ENCODE results near the gene DGKH.

Gene DGKH

DNA sequence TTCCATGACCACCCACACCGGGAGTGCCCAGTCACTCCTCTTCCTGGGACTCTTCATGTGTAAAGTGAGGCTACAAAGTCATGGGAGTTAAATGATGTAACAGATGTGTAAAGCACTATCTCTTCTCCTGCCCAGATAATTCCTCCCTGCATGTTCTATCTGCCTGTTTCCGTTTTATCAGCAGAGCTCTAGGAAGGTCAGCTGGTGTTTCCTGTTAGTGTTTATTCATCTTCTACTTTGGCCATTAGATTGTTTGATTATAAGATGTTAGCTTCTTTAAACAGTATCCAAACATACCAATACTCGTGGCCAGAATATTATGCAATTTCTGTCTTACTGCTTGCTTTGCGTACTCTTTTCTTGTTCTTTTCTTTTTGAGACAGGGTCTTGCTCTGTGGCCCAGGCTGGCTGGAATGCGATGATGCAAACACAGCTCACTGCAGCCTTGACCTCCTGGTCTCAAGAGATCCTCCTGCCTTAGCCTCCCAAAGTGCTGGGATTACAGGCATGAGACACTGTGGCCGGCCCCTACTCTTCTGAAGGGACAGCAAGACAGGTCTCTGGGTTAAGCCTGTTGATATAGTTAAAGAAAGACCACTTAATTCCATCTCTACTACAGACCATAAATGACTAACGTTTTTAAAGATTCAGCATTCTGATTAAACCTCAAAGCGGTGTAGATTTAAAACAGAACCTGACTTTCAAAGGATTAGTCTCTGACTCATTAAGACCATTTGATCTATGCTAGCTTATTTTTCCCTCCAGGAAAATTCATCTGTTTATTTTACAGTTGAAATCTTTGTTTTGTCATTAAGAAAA lies 126.1 kb downstream of the DGKH start:
- Histone ChIP-seq H3K4me3 (ENCODE audit: low read length) (no peak overlapping the region), H3K9ac (ENCODE audit: low read length) (no peak overlapping the region), H3K27ac (ENCODE audit: low read length) (no peak overlapping the region), H4K20me1 (ENCODE audit: insufficient read depth, low read length) (no peaks in the 10 kb centered on the region), H3K9me3 (ENCODE audit: insufficient read depth, low read length) (no peaks in the 10 kb centered on the region), H3K79me2 (ENCODE audit: low read length) (no peaks in the 10 kb centered on the region), H3K36me3 (replicated peaks; ENCODE audit: low read depth, low read length) (no peaks in the 10 kb centered on the region), H2AFZ (ENCODE audit: low read depth, low read length) (no peak overlapping the region), H3K4me2 (ENCODE audit: low read length) (no peak overlapping the region), H3K27me3 (ENCODE audit: low read depth, low read length) (no peaks in the 10 kb centered on the region), H3K4me1 (ENCODE audit: low read length) (no peaks in the 10 kb centered on the region)
- TF ChIP-seq CTCF (IDR thresholded peaks at IDR 0.05; ENCODE audit: low read depth, low read length) (no peak), EZH2phosphoT487 (IDR thresholded peaks at IDR 0.05; ENCODE audit: low read depth) (no peak)

DNA sequence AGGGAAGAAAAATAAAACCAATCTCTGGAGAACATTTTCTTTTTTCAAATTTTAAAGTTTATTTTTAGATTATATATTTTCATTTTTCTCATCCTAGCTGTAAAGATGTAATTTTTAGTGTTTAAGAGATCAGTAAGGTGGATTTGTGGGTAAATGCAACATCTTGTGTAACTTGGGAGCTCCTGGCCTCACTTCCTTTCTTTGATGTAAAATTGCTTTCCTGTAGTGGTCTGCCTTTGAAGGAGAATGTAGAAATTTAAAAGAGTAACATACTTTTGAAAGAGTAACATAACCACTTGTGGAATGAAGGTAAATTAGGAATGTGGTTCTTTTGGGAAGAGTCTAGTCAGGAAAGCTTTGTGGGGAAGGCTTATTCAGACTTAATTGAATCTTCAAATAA lies 127.8 kb downstream of the DGKH start:
- H3K79me2 ChIP-seq (ENCODE audit: low read length), result no peaks in the 10 kb centered on the region
- no peak overlapping the region for H2AFZ ChIP-seq (ENCODE audit: low read depth, low read length)
- no peaks in the 10 kb centered on the region for H3K4me1 ChIP-seq (ENCODE audit: low read length)
- H3K27ac ChIP-seq (ENCODE audit: low read length), result no peak overlapping the region
- H3K36me3 ChIP-seq (replicated peaks; ENCODE audit: low read depth, low read length), result no peaks in the 10 kb centered on the region
- TF ChIP-seq CTCF (IDR thresholded peaks at IDR 0.05; ENCODE audit: low read depth, low read length) (no peak), EZH2phosphoT487 (IDR thresholded peaks at IDR 0.05; ENCODE audit: low read depth) (no peak)
- no peaks in the 10 kb centered on the region for H3K27me3 ChIP-seq (ENCODE audit: low read depth, low read length)
- no peaks in the 10 kb centered on the region for H4K20me1 ChIP-seq (ENCODE audit: insufficient read depth, low read length)
- H3K9me3 ChIP-seq (ENCODE audit: insufficient read depth, low read length), result no peaks in the 10 kb centered on the region
- no peak overlapping the region for H3K4me2 ChIP-seq (ENCODE audit: low read length)
- no peak overlapping the region for H3K4me3 ChIP-seq (ENCODE audit: low read length)
- H3K9ac ChIP-seq (ENCODE audit: low read length), result no peak overlapping the region

DNA sequence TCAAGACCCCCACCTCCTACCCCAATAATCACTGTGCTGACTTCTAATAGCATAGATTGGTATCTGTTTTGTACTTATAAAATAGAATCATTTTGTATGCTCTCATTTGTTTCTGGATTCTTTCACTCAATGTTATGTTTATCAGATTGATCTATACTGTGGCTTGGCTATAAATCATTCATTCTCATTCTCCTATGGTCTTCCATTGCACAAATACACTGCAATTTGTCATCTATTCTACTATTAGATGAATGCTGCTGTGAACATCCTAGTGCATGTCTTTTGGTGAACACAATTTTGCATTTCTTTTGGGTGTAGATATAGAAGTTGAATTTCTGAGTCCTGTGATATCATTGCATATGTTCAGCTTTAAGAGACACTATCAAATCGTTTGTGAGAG lies 128.7 kb downstream of the DGKH start:
- H3K79me2 ChIP-seq (ENCODE audit: low read length), result no peaks in the 10 kb centered on the region
- no peak overlapping the region for H3K4me3 ChIP-seq (ENCODE audit: low read length)
- TF ChIP-seq EZH2phosphoT487 (IDR thresholded peaks at IDR 0.05; ENCODE audit: low read depth) (no peak), CTCF (IDR thresholded peaks at IDR 0.05; ENCODE audit: low read depth, low read length) (no peak)
- H3K27ac ChIP-seq (ENCODE audit: low read length), result no peak overlapping the region
- H3K36me3 ChIP-seq (replicated peaks; ENCODE audit: low read depth, low read length), result no peaks in the 10 kb centered on the region
- no peaks in the 10 kb centered on the region for H3K9me3 ChIP-seq (ENCODE audit: insufficient read depth, low read length)
- H3K27me3 ChIP-seq (ENCODE audit: low read depth, low read length), result no peaks in the 10 kb centered on the region
- no peak overlapping the region for H2AFZ ChIP-seq (ENCODE audit: low read depth, low read length)
- H3K9ac ChIP-seq (ENCODE audit: low read length), result no peak overlapping the region
- no peak overlapping the region for H3K4me2 ChIP-seq (ENCODE audit: low read length)
- no peaks in the 10 kb centered on the region for H3K4me1 ChIP-seq (ENCODE audit: low read length)
- H4K20me1 ChIP-seq (ENCODE audit: insufficient read depth, low read length), result no peaks in the 10 kb centered on the region

DNA sequence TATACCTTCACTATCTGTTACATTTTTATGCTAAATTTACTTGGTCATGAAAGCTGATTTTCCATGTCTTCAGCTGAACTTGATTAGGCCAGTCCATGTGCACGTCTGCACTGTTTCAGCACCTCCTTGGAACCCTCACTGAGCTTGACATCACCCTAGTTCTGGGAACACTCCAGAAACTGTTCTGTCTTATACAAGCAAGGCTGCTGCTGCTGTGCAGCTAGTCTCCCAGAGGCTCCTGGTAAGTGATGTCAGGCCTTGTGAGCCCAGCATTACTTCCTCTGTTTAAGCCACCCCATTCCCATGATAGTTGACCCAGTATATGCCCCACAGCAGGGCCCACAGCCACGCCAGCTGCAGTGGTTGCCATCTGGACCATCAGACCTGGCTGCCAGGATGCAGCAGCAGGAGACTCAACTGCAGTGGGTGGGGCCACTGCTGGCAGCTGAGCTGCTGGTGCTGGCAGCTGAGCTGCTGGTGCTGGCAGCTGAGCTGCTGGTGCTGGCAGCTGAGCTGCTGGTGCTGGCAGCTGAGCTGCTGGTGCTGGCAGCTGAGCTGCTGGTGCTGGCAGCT lies 133.0 kb downstream of the DGKH start:
- Histone ChIP-seq H3K79me2 (ENCODE audit: low read length) (no peaks in the 10 kb centered on the region), H3K27ac (ENCODE audit: low read length) (no peak overlapping the region), H3K4me3 (ENCODE audit: low read length) (no peak overlapping the region), H3K36me3 (replicated peaks; ENCODE audit: low read depth, low read length) (no peaks in the 10 kb centered on the region), H3K9ac (ENCODE audit: low read length) (no peak overlapping the region), H3K4me2 (ENCODE audit: low read length) (no peak overlapping the region), H3K9me3 (ENCODE audit: insufficient read depth, low read length) (no peaks in the 10 kb centered on the region), H4K20me1 (ENCODE audit: insufficient read depth, low read length) (no peaks in the 10 kb centered on the region), H3K27me3 (ENCODE audit: low read depth, low read length) (no peaks in the 10 kb centered on the region), H3K4me1 (ENCODE audit: low read length) (no peaks in the 10 kb centered on the region), H2AFZ (ENCODE audit: low read depth, low read length) (no peak overlapping the region)
- TF ChIP-seq EZH2phosphoT487 (IDR thresholded peaks at IDR 0.05; ENCODE audit: low read depth) (no peak), CTCF (IDR thresholded peaks at IDR 0.05; ENCODE audit: low read depth, low read length) (no peak)
